Thyroid gland (tissue), 4 donors: ENCODE results near the gene PTPRC. TPM values are rescaled to one million over a fixed set of nuclear protein-coding genes. Genes with fewer than 3 reads are reported as not detected.

Experiments
- DNase-seq, 2 donors: peaks; one replicate each; pipeline ENCODE4 v3.0.0-alpha.2; 2019
- H3K27ac ChIP-seq, 3 donors: fragments of 200-600 bp; sonication (generic); 1 replicate in 2 of 3; 2 replicates in 1 of 3; pipeline ENCODE4 v1.5.1; 2016 to 2019; ENCODE audit warnings: mild to moderate bottlenecking in 1 of 3, moderate library complexity in 1 of 3
- H3K27me3 ChIP-seq: fragments of 200-600 bp; sonication (generic); one replicate; pipeline ENCODE4 v1.5.1; 2019
- H3K36me3 ChIP-seq, 2 donors: fragments of 200-600 bp; sonication (generic); one replicate each; pipeline ENCODE4 v1.5.1; 2016 to 2019
- H3K4me1 ChIP-seq, 2 donors: fragments of 200-600 bp; sonication (generic); one replicate each; pipeline ENCODE4 v1.5.1; 2017 to 2019
- H3K4me3 ChIP-seq, 3 donors: fragments of 200-600 bp; sonication (generic); replicated peaks in 1 of 3; 1 replicate in 2 of 3; 2 replicates in 1 of 3; pipeline ENCODE4 v1.5.1; 2016; ENCODE audit warnings: mild to moderate bottlenecking in 1 of 3
- H3K9me3 ChIP-seq: fragments of 200-600 bp; sonication (generic); one replicate; pipeline ENCODE4 v1.5.1; 2017
- CTCF ChIP-seq, 6 experiments: fragments of 200-600 bp in 3 of 6; fragments of 450-650 bp in 3 of 6; sonication (generic) in 3 of 6; IDR thresholded peaks; one replicate each; pipeline ENCODE4 v1.5.1; 2016 to 2019; ENCODE audit warnings: antibody characterized with exemption in 6 of 6, mild to moderate bottlenecking in 2 of 6, inconsistent platforms in 1 of 6, moderate library complexity in 1 of 6
- POLR2A ChIP-seq, 2 donors: fragments of 450-650 bp; IDR thresholded peaks; one replicate each; pipeline ENCODE4 v1.6.1; 2017; ENCODE audit warnings: antibody characterized with exemption in 2 of 2, mild to moderate bottlenecking in 2 of 2, moderate library complexity in 1 of 2
- WGBS, 2 donors: methylation state at CpG; one replicate each; pipeline ENCODE4 v1.1.5; 2017; 5-methylcytosine and 5-hydroxymethylcytosine counted together
- intact Hi-C: fragments of 100-400 bp; cut with DNase I; formaldehyde crosslinking; loops from one replicate; pipeline ENCODE4 v1.15.1; 2023
- total RNA-seq, 4 donors: library from RNA; depleted of rRNA; stranded (reverse); fragments of >200 nt; gene quantifications; one replicate each; pipeline ENCODE4 v1.2.3, GENCODE V29; 2016

PTPRC gene
- total RNA-seq, 4 donors from 2014 or later: 11.5 to 23.8 (median 16.9) TPM

GRCh38 chr1:198699167-198700015, 60.6 kb downstream of the PTPRC start:
- H3K27ac ChIP-seq: no peak overlapping the region
- peak; percentile 35 to 53 for DNase-seq
- TF ChIP-seq POLR2A (IDR thresholded peaks at IDR 0.05): no peak
- peak in 5 of 6 experiments; percentile 24 to 76 (median 28) for TF ChIP-seq CTCF (IDR thresholded peaks at IDR 0.05)
- H3K9me3 ChIP-seq: no peaks in the 10 kb centered on the region
- no peak overlapping the region for H3K4me3 ChIP-seq
- H3K36me3 ChIP-seq: no peaks in the 10 kb centered on the region
- H3K4me1 ChIP-seq: peaks cover 3 to 4% of the 10 kb centered on the region in 2 donors
- intact Hi-C loops: no loop called here
- H3K27me3 ChIP-seq: no peaks in the 10 kb centered on the region
- WGBS, 2 donors: 6 to 12% methylated on average over 13 of the region's 13 CpGs

GRCh38 chr1:198700016-198700392, 61.2 kb downstream of the PTPRC start:
- no peak overlapping the region for H3K4me3 ChIP-seq
- 84 to 96% methylated on average over 1 of the region's 1 CpG for WGBS, 2 donors
- H3K9me3 ChIP-seq: no peaks in the 10 kb centered on the region
- peaks cover 3 to 4% of the 10 kb centered on the region in 2 donors for H3K4me1 ChIP-seq
- intact Hi-C loops: no loop called here
- H3K27me3 ChIP-seq: no peaks in the 10 kb centered on the region
- no peak overlapping the region for H3K27ac ChIP-seq
- no peak for TF ChIP-seq CTCF (IDR thresholded peaks at IDR 0.05)
- no peak for TF ChIP-seq POLR2A (IDR thresholded peaks at IDR 0.05)
- DNase-seq: no peak
- no peaks in the 10 kb centered on the region for H3K36me3 ChIP-seq

- peaks cover 3 to 4% of the 10 kb centered on the region in 2 donors for H3K4me1 ChIP-seq
- no peaks in the 10 kb centered on the region for H3K36me3 ChIP-seq
- no peak for TF ChIP-seq POLR2A (IDR thresholded peaks at IDR 0.05)
- no peak for TF ChIP-seq CTCF (IDR thresholded peaks at IDR 0.05)
- 79 to 84% methylated on average over 1 of the region's 1 CpG for WGBS, 2 donors
- intact Hi-C loops: no loop called here
- no peaks in the 10 kb centered on the region for H3K27me3 ChIP-seq
- no peak for DNase-seq
- H3K27ac ChIP-seq: no peak overlapping the region
- H3K9me3 ChIP-seq: no peaks in the 10 kb centered on the region
- H3K4me3 ChIP-seq: no peak overlapping the region
These were observed 61.6 kb downstream of the PTPRC start for GRCh38 chr1:198700396-198700795.

GRCh38 chr1:198701250-198701649, 62.4 kb downstream of the PTPRC start:
- 50 to 82% methylated on average over 1 of the region's 1 CpG for WGBS, 2 donors
- intact Hi-C loops: no loop called here
- no peaks in the 10 kb centered on the region for H3K27me3 ChIP-seq
- H3K4me3 ChIP-seq: no peak overlapping the region
- H3K4me1 ChIP-seq: peaks cover 3 to 4% of the 10 kb centered on the region in 2 donors
- DNase-seq: no peak
- no peak overlapping the region for H3K27ac ChIP-seq
- H3K36me3 ChIP-seq: no peaks in the 10 kb centered on the region
- TF ChIP-seq POLR2A (IDR thresholded peaks at IDR 0.05): no peak
- no peak for TF ChIP-seq CTCF (IDR thresholded peaks at IDR 0.05)
- no peaks in the 10 kb centered on the region for H3K9me3 ChIP-seq

GRCh38 chr1:198701766-198702539, 63.1 kb downstream of the PTPRC start:
- Histone ChIP-seq H3K9me3 (no peaks in the 10 kb centered on the region), H3K4me3 (no peak overlapping the region), H3K27ac (no peak overlapping the region), H3K4me1 (peaks cover 3 to 4% of the 10 kb centered on the region in 2 donors), H3K27me3 (no peaks in the 10 kb centered on the region), H3K36me3 (no peaks in the 10 kb centered on the region)
- intact Hi-C loops: no loop called here
- TF ChIP-seq POLR2A (IDR thresholded peaks at IDR 0.05): no peak
- no peak for DNase-seq
- WGBS, 2 donors: 93 to 98% methylated on average over 4 of the region's 4 CpGs
